Measurements from ENCODE around the gene RAB31.
"Not testable (repeated sequence)": the region's sequence is repeated elsewhere in the genome, so short reads cannot be mapped to it uniquely, and the experiment has no call there.

DNA sequence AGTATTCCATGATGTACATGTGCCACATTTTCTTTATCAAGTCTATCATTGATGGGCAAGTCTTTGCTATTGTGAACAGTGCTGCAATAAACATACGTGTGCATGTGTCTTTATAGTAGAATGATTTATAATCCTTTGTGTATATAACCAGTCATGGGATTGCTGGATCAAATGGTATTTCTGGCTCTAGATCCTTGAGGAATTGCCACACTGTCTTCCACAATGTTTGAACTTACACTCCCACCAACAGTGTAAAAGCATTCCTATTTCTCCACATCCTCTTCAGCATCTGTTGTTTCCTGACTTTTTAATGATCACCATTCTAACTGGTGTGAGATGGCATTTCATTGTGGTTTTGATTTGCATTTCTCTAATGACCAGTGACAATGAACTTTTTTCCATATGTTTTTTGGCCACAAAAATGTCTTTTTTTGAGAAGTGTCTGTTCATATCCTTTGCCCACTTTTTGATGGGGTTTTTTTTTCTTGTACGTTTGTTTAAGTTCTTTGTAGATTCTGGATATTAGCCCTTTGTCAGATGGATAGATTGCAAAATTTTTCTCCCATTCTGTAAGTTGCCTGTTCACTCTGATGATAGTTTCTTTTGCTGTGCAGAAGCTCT lies 60.1 kb downstream of the RAB31 start:
- TF ChIP-seq, protein P1, sequence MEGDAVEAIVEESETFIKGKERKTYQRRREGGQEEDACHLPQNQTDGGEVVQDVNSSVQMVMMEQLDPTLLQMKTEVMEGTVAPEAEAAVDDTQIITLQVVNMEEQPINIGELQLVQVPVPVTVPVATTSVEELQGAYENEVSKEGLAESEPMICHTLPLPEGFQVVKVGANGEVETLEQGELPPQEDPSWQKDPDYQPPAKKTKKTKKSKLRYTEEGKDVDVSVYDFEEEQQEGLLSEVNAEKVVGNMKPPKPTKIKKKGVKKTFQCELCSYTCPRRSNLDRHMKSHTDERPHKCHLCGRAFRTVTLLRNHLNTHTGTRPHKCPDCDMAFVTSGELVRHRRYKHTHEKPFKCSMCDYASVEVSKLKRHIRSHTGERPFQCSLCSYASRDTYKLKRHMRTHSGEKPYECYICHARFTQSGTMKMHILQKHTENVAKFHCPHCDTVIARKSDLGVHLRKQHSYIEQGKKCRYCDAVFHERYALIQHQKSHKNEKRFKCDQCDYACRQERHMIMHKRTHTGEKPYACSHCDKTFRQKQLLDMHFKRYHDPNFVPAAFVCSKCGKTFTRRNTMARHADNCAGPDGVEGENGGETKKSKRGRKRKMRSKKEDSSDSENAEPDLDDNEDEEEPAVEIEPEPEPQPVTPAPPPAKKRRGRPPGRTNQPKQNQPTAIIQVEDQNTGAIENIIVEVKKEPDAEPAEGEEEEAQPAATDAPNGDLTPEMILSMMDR (IDR thresholded peaks at IDR 0.05; ENCODE audit: low read length): not testable (repeated sequence)
- TF ChIP-seq EZH2 (IDR thresholded peaks at IDR 0.05; ENCODE audit: borderline replicate concordance, low read length): not testable (repeated sequence)
